SW480 (cell line): ENCODE measurements around the gene CCDC187.
"Not testable (repeated sequence)": the region's sequence is repeated elsewhere in the genome, so short reads cannot be mapped to it uniquely, and the experiment has no call there.

Experiments used
- DNase-seq: peaks from one replicate; pipeline ENCODE4 v3.0.0-alpha.2; 2016; ENCODE audit warnings: low spot score

Gene CCDC187

DNA sequence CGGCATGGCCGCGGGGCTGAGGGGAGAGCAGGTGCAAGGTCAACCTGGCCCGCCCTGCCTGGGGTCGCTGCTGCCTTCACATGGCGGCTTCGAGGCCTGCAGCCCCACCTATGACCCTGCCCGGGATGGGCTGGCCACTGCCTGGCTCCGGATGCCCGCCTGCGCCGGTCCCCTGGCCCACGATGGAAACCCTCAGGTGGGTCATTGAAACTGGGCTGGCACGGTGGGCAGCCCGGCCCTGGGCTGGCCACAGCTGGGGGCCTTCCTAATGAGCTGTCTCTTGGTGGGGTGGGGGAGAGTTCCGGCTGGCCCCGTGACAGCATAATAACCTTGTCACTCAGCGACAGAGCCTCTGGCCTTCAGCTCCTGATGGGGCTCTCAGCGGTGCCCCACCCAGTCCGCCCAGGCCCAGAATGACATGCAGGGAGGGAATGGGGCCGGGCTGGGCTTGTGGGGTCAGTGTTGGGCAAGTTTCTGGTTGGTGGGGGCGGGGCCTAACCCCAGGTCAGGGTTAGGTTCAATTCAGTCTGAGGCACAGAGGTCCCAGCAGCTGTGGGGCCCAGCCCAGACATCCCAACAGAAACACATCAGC, at the start of gene CCDC187:
CCDC187 (minus strand) TSS at position 270 of the 592 bp plus-strand sequence; CDS start at position 6, 264 bp downstream.
- DNase-seq: no peak

DNA sequence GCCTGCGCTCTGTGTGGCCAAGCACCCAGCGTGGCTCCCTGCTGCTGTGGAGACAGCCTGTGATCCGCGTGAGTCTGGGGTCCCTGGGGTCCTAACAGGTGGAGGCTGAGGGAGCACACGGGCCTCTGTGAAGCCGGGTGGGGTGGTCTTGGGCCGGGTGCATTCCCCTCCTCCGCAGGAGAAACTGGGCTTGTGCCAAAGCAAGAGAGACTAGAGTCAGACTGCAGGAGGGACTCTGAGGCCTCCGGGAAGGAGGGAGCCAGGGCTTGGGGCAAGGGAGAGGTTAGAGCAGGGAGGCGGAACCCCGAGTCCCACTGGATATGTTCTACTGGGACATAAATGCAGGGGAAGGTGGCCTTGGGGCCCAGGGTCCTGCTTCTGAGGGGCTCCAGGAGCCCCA, 49.2 kb upstream of the CCDC187 start:
- no peak for DNase-seq

DNA sequence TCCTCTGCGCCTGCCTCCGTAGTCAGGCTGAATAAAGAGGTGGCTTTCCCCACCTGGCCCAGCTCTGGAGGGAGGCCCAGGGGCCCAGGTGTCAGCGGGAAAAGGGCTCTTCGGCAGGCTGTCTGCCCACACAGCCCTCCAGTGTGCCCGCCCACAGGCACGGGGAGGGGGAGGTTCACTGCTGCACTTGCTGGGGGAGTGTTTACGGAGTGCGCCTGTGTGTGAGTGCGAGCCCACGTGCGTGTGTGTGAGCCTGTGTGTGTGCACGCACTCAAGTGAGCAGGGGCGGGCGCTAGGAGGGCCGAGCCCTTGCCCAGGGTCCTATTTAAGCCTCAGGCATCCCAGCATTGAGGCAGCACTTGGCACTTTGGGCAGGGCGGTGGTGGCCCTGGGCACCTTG, 48.8 kb upstream of the CCDC187 start:
- no peak for DNase-seq

DNA sequence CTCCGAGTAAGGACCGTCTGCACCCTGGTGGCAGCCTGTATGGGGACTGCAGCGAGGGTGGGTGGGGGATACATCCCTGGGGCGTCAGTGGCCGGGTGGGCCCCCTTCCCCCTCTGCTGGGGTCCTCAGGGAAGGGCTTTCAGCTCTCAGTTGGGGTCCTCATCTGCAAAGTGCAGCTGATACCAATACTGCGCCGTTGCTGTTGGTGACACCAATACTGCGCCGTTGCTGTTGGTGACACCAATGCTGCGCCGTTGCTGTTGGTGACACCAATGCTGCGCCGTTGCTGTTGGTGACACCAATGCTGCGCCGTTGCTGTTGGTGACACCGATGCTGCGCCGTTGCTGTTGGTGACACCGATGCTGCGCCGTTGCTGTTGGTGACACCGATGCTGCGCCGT, 48.0 kb upstream of the CCDC187 start:
- not testable (repeated sequence) for DNase-seq

DNA sequence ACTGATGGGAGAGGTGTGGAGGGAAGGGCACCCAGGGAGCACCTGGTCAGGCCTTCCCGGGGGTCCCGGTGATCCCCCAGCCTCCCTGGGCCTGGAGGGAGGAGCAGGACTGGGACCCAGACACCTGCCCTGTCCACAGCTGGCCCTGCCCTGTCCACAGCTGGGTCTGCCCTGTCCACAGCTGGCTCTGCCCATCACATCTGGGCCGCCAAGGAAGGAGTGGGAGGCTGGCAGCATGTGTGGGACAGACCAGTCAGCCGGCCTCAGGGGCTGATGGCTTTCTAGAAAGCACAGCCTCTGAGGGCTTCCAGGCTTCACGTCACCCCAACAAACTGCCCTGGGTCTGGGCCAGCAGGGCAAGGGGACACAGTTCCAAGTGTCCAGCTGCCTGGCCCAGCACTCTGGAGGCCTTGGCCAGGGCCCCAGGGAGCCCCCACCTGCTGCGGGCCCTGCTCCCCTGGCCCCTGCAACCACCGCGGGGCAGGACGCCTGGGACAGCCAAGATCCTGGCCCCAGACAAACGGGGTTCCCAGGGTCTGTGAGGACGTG, 47.4 kb upstream of the CCDC187 start:
- no peak for DNase-seq

DNA sequence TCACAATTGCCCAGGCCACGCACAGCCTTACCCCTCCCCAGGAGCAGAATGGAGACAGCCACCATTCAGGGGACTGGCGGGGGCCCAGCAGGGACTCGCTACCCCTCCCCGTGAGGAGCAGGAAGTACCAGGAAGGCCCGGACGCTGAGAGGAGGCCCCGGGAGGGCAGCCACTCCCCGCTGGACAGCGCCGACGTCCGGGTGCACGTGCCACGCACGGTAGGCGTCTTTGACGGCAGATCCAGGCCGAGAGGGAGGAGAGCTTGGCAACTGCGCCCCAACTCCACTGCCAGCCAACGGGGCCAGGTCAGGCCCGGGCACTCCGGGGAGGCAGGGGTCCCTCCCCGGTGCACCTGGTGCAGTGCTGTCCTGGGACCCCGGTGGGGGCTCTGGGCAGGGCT, 45.7 kb upstream of the CCDC187 start:
- no peak for DNase-seq

DNA sequence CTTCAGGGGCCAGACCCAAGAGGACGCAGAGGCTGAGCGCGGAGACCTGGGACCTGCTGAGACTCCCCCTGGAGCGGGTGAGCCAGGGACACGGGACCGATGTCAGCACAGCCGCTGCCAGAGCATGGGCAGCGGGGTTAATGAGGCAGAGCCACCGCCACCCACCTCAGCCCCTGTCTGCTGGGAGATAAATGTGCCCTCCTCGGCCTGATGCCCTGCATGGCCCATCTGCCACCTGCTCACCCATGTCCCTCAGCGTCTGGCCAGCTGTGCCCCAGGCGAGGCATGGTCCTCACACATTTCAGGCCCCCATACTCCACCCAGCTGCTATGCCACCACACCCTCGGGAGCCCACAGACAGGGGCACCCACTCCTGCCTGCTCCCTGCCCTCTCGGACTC, 44.8 kb upstream of the CCDC187 start:
- DNase-seq: no peak

DNA sequence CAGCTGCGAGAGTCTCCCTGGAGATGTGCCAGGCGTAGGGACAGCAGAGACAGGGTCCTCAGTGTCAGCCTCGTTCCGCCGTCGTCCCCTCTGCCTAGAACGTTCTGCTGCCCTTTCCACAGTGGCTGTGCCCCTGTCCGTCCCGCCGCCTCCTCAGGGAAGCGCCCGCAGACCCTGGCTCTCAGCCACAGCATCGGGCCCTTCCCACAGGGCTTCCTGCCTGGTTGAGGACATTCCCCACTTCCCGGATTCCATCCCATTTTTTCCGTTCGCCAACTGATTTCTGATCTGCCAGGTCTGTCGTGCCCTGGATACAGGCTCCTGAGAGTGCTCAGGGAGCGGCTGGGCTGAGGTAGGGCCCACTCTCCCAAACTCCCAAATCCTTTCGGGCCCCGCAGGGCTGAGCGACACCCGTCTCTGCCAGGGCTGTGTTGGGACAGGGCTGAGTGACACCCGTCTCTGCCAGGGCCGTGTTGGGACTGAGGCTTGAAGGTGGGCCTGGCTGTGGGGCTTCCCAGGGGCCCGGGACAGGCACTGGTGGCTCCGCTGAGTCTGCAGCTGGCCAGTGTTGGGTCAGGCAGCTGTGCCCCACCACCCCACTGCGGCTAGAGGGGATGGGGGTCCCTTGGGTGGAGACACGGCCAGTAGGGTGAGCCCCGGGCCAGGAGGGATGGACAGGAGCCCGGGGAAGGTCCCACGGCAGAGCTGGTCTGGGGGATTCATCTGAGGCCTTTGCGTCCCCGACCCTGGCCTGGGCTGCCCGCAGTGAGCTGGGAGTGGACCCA, 43.8 kb upstream of the CCDC187 start:
- no peak for DNase-seq

DNA sequence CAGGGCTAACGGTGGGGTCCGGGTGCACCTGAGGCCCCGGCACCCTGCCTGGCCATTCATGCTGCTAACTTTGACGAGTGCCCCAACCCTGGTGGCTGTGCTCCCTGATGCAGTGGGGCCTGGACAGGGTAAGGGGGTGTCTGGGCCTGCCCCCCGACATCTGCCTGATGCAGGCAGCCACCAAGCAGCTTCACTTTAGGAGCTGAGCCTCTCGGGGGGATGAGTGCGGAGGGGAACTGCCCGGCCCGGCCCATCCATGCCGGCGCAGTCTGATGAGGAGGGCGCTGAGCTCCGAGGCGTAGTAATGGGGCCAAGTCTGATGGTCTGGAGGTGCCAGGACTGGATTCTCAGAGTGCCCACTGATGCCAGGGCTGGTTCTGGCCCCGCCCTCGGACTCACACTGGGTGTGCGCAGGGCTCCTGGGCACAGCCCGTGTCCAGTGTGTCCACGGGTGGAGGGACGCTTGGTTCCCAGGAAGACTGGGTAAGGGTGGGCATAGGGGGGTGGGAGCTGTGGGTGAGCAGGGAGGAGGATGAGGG, 43.1 kb upstream of the CCDC187 start:
- no peak for DNase-seq

DNA sequence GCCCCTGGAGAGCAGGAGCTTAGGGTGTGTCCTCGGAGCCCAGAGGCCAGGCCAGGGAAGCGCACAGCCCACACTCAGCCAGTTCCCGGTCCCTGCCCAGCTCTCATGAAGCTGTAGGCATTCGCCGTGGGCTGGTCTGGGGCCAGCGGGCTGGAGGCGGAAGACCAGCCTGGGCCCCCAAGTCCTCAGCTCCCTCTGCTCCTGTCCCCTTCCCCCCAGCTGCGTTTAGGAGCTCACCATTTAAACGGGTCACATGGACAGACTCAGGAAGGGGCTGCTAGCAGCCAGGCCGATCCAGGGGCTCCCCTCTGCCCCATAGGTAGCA, 42.2 kb upstream of the CCDC187 start:
- no peak for DNase-seq

DNA sequence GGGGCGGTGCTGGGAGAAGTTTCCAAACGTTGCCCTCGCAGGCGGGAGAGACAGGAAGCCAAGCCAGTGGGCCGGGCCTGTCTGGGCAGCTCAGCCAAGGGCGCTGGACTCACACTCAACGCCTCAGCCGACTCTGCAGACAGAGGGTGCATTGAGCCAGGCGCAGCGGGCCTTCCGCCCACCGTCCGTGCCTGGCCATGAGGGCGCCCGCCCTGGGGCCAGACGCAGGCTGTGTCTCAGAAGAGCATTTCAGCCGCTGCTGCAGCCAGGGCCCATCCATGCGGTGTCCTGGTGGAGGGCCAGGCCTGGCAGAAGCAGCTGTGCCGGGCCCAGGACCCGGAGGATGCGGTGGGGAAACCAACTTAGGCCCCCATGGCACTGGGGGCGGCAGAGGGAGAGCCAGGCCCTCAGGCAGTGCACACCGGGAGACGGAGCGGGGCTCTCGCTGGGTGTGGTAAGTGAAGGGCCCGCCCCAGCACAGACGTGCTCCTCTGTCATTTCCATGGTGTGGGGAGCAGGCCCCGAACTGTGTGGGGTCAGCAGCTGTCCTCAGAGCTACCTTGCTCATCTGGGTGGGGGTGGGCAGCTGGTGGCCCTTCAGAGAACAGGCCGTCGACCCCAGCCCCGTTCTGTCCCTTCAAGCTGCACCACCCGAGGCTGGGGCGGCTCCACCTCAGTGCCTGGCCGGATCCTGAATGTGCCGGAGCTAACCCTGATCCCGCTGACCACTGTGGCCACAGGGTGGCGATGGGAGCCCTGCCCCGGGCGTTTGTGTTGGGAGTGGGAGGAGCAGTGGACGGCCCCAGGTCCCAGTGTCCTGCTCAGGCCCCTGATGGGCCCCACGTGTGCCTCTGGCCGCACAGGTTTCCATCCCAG, 41.6 kb upstream of the CCDC187 start:
- DNase-seq: peak; percentile 70

DNA sequence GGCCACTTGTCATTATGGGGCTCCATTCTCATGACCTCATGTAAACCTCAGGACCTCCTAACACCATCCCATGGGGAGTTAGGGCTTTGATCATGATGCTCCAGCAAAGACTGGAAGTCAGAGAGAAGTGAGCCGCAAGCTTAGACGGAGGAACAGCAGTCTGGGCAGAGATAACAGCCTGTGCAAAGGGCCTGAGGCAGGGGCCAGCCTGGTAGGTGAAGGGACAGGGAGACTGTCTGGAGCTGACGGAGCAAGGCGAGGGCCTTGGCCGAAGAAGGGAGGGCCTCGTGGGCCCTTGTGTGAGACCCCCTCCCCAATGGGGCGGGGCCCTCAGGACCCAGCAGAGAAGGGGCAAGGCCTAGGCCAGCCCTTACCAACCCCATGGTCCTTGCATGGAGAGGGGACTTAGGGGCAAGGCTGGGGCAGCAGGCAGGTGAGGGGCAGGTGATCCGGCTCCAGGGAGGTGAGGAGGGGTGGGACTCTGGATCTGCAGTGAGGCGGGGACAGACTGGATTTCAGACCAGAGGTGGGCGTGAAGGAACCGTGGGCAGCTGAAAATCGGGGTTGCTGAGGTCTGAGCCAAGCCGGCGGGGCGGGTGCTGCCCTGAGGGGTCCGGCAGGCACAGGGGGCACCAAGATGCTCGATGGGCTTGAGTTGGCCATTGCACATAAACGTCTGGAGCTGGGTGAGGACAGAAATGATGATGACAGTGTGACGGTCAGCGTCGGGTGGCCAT, 40.8 kb upstream of the CCDC187 start:
- DNase-seq: no peak

DNA sequence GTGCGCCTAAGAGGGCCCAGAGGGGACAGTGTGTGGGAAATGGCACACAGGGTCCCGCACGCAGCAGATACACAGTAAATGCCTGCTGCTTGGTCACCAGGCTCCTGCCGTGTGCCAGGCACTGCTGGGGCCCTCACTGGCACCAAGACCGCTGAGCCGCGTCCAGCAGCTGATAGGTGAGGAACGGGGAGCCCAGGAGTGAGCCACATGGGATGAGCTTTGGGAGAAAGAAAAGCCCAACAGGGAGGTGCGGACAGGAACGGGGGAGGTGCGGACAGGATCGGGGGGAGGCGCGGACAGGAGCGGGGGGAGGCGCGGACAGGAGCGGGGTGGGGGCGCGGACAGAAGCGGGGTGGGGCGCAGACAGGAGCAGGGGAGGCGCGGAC, 40.0 kb upstream of the CCDC187 start:
- no peak for DNase-seq

DNA sequence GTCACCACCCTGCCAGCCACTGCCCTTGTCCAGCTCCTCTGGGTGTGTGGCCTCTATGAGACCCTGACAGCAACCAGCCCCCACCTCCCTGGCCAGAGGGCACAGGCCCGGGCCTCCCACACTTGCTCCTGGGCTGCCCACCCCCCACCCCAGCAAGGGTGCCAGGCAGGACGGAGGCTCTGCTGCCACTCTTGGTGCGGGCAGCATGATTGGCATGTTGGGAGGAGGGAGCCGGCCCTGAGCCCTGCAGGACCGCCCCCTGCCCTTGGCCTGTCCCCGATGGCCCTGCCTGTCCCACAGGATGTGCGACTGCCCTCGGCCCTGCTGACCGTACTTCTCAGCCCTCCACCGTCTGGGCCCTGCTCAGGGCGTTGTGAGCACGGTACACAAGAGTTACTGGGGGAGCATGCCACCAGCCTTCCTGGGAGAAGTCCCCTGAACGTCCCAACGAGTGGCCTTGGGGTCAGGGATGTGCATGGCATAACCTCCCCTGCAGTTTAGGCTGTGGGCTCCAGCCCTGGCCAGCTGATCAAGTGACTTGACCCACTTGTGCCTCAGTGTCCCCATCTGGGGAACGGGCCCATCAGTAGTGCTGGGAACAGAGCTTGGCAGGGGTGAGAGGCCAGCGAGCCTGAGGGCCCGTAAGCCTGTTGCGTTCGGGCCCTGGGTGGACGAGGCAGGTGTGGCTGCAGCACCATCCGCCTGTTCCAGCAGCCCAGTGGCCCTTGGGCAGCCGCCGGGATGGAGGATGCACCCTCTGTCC, 39.4 kb upstream of the CCDC187 start:
- no peak for DNase-seq

DNA sequence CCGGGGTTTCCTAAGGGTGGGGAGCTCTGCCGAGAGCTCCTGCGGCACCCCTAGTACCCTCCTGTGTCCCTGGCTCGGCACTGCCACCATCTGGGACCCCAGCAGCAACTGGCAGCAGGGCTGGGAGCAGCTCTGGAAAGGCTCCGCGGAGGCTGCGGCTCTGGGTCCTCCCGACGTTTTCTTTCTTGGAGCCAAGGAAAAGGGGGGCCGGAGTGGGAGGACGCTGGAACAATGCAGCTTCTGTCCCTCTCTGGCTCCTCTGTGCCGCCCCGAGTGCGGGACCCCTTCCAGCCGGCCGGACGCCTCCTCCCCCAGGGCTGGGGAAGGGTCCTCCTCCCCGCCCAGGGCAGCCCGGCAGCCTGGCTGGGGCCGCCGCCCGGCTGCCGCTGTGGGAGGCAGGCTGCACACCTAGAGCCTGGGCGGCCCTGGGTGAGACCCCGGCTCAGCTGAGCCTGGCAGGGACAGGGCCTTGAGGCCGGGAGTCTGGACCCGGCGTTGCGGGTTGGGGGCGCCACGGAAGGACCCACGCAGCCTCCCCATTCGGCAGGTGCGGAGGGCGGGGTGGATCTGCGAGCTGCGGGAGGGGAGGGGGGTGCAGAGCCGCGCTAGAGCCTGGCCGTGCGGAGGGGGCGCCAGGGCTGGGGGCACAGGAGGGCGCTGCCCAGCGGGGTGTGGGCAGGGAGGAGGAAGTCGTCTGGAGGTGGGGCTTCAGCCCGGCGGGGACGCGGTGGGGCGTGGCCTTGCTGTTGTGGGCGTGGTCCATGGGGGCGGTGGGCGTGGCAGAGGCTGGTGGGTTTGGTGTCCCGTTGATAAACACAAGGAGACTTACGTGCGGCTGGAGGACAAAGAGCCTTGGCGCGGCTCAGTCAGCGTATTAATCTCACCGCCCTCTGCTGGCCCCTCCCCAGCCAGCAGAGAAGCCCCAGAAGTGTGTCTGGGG, 38.6 kb upstream of the CCDC187 start:
- peak; percentile 52 for DNase-seq

DNA sequence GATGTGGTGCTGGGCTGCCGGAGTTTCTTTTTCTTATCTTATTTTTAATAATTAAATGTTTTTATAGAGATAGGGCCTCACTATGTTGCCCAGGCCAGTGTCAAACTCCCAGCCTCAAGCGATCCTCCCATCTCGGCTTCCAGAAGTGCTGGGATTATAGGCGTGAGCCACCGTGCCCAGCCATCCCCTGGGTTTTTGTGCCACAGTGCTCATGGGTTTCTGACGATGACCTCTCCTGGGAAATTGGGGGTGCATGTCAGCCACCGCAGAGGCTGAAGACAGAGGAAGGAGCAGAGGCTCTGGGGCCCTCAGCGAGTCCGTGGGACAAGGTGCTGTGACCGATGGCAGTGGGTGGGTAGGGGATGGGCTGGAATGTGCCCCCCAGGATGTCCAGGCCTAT, 37.9 kb upstream of the CCDC187 start:
- DNase-seq: no peak

DNA sequence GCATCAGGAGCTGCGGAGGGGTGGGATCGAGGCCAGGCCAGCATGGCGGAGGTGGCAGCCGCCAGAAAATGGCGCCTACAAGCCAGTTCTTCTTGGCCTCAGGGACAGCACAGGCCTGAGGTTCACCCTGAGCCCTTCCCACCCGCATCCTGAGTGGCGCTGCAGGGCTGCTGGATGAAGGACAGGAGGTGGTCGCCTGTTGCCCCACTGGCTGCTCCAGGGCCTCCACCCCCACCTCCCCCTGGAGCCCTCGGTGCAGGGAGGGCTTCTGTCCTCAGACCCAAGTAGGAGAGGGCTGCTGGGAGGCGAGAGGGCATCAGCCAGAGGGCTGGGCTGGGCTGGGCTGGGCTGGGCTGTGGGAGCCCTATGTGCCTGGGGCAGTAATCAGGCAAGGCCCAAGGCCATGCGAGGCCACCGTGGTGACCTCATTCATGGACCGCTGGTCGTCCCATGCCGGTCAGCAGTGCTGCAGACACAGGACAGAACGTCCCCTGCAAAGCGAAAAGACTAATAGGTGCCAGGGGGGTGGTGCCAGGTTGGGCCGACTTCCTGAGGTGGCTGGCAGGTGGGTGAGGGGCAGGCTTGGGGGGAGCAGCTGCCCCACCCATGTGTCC, 37.3 kb upstream of the CCDC187 start:
- no peak for DNase-seq

DNA sequence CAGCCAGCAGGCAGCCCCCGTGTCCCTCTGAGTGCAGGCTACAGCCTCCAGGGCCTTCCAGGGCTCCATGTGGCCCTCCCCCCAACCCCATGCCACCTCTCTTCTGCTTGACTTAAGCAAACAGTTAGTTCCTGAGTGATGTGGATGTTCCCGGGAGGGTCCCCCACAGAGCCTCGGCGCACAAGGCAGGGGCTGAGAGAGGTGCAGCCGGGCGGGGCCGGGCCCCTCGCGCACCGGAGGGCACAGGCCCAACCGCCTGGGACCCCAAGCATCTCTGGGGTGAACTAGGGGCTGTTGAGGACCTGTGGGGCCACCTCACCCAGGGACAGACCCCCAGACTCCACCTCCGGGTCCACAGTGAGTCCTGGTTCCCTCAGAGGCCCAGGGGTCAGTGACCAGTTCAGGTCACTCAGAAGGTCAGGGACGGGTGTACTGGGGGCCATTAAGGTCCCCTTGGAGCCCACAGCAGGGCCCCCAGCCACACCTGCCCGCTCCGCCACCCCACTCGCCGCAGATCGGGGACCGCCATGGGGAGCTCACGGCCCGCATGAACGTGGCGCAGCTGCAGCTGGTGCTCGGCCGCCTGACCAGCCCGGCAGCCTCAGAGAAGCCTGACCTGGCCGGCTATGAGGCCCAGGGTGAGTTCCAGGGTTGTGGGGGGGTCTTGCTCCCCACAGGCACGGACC, 36.6 kb upstream of the CCDC187 start:
- no peak for DNase-seq

DNA sequence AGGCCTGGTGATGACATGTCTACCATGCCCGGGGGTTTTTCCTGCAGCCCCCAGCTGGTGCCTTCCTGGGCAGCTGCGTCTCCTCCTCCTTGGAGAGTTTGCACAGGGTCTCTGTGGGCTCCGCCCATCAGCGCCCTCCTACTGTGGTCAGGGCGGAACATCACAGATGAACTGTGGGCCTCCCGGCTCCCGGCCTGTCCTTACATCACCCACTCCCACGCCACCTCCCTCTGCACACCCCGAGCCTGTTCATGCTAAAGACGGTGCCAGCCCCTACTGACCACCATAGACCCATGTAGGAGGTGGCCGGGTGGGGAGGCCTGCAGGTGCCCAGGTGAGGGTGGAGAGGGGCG, 36.0 kb upstream of the CCDC187 start:
- DNase-seq: no peak
